Measurements from ENCODE around the gene SMIM41.

Gene SMIM41

DNA sequence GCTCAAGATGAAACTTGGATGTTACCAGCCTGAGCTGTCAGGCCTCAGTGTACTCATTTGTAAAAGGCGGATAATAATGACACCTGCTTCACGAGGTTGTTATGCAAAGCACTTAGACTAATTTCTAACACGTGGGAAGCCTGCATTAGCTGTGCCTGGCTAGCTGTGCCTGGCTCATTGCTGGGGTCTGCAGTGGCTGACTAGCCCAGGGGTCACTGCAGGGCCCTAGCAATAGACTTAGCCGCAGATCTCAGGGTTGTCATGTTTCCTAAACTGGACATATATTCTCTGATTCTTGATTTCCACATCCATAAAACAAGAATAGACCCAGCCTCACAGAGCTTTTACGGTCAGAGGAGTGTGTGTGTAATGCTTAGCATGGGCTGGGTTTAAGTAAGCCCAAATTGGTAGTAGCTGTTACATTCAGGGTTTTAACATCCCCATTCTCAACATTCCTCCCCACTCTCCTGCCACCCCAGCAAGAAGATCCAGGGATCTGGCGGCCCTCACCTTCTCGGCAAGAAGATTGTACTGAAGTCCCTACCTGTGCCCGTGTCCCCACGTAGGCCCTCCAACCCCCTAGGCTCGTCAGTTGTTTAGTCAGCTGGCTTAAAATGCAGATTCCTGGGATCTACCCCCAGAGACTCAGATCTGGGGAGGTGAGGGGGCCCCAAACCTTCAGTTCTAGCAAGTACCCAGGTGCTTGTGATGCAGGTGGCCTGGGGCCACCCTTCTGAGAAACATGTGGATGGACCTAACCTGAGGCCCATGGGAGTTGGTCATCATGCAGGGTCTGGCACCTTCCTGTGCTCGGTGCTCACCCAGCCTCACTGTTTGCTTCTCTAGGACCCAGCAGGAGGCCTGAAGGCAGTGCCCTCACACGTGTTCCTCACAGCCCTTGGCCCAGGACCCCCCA is 19.7 kb upstream of the SMIM41 start:
- no peak for DNase-seq (ENCODE audit: low read depth in 1 of 2, low spot score in 1 of 2)
- Histone ChIP-seq H3K27me3 (ENCODE audit: insufficient read depth, poor library complexity, severe bottlenecking) (no peaks in the 10 kb centered on the region), H3K4me3 (replicated peaks; ENCODE audit: insufficient read depth, low read length) (no peak overlapping the region), H3K27ac (replicated peaks) (no peak overlapping the region)
- TF ChIP-seq GABPA (IDR thresholded peaks at IDR 0.05; ENCODE audit: low read depth): no peak
- no peak for TF ChIP-seq SPI1 (IDR thresholded peaks at IDR 0.05; ENCODE audit: borderline replicate concordance, low read depth)
- TF ChIP-seq, protein P1, sequence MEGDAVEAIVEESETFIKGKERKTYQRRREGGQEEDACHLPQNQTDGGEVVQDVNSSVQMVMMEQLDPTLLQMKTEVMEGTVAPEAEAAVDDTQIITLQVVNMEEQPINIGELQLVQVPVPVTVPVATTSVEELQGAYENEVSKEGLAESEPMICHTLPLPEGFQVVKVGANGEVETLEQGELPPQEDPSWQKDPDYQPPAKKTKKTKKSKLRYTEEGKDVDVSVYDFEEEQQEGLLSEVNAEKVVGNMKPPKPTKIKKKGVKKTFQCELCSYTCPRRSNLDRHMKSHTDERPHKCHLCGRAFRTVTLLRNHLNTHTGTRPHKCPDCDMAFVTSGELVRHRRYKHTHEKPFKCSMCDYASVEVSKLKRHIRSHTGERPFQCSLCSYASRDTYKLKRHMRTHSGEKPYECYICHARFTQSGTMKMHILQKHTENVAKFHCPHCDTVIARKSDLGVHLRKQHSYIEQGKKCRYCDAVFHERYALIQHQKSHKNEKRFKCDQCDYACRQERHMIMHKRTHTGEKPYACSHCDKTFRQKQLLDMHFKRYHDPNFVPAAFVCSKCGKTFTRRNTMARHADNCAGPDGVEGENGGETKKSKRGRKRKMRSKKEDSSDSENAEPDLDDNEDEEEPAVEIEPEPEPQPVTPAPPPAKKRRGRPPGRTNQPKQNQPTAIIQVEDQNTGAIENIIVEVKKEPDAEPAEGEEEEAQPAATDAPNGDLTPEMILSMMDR (IDR thresholded peaks at IDR 0.05; ENCODE audit: insufficient read depth, low read length): no peak
- no peak for TF ChIP-seq POLR2AphosphoS5 (IDR thresholded peaks at IDR 0.05; ENCODE audit: low read depth)
- TF ChIP-seq, protein P2, sequence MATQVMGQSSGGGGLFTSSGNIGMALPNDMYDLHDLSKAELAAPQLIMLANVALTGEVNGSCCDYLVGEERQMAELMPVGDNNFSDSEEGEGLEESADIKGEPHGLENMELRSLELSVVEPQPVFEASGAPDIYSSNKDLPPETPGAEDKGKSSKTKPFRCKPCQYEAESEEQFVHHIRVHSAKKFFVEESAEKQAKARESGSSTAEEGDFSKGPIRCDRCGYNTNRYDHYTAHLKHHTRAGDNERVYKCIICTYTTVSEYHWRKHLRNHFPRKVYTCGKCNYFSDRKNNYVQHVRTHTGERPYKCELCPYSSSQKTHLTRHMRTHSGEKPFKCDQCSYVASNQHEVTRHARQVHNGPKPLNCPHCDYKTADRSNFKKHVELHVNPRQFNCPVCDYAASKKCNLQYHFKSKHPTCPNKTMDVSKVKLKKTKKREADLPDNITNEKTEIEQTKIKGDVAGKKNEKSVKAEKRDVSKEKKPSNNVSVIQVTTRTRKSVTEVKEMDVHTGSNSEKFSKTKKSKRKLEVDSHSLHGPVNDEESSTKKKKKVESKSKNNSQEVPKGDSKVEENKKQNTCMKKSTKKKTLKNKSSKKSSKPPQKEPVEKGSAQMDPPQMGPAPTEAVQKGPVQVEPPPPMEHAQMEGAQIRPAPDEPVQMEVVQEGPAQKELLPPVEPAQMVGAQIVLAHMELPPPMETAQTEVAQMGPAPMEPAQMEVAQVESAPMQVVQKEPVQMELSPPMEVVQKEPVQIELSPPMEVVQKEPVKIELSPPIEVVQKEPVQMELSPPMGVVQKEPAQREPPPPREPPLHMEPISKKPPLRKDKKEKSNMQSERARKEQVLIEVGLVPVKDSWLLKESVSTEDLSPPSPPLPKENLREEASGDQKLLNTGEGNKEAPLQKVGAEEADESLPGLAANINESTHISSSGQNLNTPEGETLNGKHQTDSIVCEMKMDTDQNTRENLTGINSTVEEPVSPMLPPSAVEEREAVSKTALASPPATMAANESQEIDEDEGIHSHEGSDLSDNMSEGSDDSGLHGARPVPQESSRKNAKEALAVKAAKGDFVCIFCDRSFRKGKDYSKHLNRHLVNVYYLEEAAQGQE (IDR thresholded peaks at IDR 0.05; ENCODE audit: insufficient replicate concordance, low read depth): no peak

DNA sequence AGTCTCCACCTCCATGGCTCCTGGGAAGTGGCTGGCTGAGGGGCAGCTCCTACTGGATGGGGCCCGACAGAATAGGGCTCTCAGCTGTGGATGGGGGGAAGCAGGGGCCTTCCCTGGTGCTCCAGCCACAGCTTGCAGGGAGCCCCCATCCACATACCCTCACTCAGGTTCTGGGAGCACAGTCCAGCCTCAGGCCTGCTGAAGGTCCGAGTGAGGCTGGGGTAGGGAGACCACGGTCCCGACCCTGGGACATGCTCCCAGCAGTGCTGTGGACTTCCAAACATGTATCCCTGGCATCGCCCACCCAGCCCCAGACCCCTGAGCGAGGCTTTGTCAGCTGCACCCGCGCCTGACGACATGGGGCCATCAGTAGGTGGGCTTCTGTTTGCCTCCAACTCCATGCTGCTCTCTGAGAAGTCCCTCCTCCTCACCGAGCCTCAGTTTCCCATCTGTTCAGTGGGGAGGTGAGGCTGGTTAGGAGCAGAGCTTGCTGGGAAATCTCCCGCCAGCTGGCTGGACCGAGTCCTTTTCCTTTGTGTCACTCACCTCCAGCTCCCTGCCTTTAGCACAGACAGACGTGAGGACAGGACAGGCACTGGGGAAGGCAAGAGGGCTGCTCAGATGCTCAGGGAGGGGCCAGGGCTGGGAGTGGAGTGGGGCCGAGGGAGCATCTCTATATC is 18.9 kb upstream of the SMIM41 start:
- Histone ChIP-seq H3K27me3 (ENCODE audit: insufficient read depth, poor library complexity, severe bottlenecking) (no peaks in the 10 kb centered on the region), H3K27ac (replicated peaks) (no peak overlapping the region), H3K4me3 (replicated peaks; ENCODE audit: insufficient read depth, low read length) (no peak overlapping the region)
- no peak for DNase-seq (ENCODE audit: low read depth in 1 of 2, low spot score in 1 of 2)
- no peak for TF ChIP-seq POLR2AphosphoS5 (IDR thresholded peaks at IDR 0.05; ENCODE audit: low read depth)
- no peak for TF ChIP-seq SPI1 (IDR thresholded peaks at IDR 0.05; ENCODE audit: borderline replicate concordance, low read depth)
- TF ChIP-seq, protein P1 (IDR thresholded peaks at IDR 0.05; ENCODE audit: insufficient read depth, low read length): no peak

DNA sequence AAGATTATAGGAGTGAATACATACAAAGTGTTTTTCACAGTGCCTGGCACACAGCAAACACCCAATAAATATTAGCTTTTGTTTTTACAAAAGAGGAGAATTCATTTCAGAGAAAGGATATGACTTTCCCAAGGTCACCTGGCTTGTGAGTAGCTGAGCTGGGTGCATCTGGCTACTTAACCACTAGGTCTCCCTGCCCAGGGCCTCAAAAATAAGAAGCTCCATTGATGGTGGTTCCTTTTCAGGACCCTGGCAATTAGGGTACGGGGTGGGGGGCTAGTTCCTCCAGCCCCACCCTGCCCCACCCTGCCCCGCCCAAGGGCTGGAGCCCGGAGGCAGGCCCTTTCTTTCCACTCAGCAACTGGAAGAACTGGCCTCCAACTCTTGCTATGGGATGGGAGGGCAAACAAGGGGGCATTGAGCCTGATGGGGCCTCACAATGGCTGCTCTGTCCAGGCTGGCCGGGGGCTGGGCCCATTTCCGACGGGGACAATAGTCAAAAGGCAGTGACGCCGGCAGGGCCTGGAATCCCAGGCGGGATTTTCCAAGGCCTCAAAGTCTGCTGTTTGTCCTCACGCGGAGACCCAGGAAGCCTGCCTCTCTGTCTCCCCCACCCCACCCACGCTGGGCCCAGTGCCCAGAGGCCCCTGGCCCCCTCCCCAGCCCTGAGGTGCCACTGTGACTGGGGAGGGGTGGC is 17.9 kb upstream of the SMIM41 start:
- no peak for DNase-seq (ENCODE audit: low read depth in 1 of 2, low spot score in 1 of 2)
- Histone ChIP-seq H3K27ac (replicated peaks) (no peak overlapping the region), H3K4me3 (replicated peaks; ENCODE audit: insufficient read depth, low read length) (no peak overlapping the region), H3K27me3 (ENCODE audit: insufficient read depth, poor library complexity, severe bottlenecking) (no peaks in the 10 kb centered on the region)
- TF ChIP-seq GABPA (IDR thresholded peaks at IDR 0.05; ENCODE audit: low read depth): no peak
- no peak for TF ChIP-seq SPI1 (IDR thresholded peaks at IDR 0.05; ENCODE audit: borderline replicate concordance, low read depth)
- TF ChIP-seq POLR2AphosphoS5 (IDR thresholded peaks at IDR 0.05; ENCODE audit: low read depth): no peak
- TF ChIP-seq, protein P2 (IDR thresholded peaks at IDR 0.05; ENCODE audit: insufficient replicate concordance, low read depth): no peak
- TF ChIP-seq, protein P1 (IDR thresholded peaks at IDR 0.05; ENCODE audit: insufficient read depth, low read length): no peak

All from HL-60 (cell line).